GM19324 (cell line): Measurements from ENCODE around the gene BRF1.

Source experiments
- ATAC-seq: cut with Tn5 transposase; IDR thresholded peaks from one replicate; pipeline ENCODE4 v1.9.1; 2021; ENCODE audit warnings: mild to moderate bottlenecking, moderate library complexity; ENCODE audit not compliant: unreplicated experiment, low FRiP score

BRF1 gene

GRCh38 chr14:105247026-105247425, 53.8 kb downstream of the BRF1 start:
- no peak for ATAC-seq

- ATAC-seq: no peak
Measured at GRCh38 chr14:105244334-105244733, 56.5 kb downstream of the BRF1 start.

DNA sequence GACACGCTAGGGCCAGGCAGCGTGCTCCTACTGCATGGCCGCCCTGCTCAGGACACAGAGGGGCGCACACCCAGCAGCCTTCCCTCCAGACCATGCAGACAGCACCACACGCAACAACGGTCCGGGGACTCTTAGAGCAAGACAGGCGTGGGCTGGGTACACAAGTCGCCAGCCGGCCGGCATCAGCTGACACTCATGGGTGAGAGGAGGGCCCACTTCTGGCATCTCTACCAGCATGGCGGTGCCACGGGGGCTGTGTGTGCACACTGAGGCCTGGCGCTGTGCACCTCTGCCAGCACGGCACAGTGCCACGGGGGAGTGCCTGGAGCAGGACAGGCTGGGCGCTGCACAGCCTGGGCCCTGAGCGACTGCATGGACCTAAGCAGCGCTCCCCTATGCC, 59.2 kb downstream of the BRF1 start:
- ATAC-seq: no peak

- no peak for ATAC-seq
Measured at GRCh38 chr14:105240811-105241576, 59.8 kb downstream of the BRF1 start.

DNA sequence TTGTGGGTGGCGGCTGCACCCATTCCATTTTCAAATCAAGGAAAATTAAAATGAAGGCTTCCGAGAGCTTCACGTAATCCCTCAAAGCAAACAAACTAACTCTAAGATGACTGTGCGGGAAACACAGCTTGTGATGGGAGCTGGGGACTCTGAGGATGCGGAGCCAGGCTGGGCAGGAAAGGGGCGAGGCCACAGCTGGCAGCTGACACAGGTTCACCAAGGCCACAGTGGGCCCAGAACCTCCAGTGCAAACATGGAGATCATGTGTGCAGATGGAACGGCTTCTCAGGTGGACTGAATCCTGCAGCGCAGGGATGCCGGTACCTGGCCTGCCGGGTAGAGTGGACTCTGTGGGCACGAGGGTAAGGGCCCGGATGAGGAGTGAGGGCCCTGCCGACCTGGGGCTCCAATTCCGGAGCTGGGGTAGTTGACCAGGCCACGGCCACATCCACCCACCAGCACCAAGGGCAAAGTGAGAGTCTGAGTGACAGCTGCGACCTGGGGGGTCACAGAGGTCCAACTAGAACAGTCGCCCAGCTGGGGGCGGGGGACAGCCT, 71.6 kb downstream of the BRF1 start:
- no peak for ATAC-seq

DNA sequence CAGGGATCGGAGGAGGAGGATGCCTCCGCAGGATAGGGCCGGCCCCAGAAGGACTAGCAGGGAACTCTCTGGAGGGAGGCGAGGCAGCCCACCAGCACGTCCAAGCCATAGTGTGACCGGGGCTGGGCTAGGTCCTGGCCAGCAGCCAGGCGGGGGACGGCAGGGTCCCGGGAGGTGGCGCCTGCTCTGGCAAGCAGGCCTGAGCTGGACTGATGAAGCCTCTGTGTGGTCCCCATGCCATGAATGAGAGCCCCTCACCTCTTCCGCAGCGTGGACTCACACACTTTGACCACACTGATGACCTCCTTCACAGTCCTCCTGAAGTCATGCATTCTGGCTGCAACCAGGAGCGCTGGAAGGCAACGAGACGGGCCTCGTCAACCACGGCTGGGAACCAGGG, 72.2 kb downstream of the BRF1 start:
- ATAC-seq: no peak

DNA sequence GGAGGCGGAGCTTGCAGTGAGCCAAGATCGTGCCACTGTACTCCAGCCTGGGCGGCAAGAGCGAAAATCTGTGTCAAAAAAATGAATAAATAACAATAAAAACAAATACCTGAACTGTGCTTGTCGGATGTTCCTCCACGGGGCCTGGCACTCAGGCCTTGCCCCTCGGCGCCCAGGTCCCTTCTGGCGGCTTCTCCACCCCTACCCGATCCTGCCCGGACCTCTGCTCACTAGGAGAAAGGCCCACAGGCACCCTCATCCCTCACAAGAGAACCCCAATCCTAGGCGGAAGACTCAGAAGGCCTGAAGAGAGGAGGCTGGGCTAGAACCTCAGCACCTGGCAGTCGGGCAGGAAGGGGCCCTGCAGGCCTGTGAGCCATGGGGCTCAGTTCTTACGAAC, 73.5 kb downstream of the BRF1 start:
- ATAC-seq: no peak

DNA sequence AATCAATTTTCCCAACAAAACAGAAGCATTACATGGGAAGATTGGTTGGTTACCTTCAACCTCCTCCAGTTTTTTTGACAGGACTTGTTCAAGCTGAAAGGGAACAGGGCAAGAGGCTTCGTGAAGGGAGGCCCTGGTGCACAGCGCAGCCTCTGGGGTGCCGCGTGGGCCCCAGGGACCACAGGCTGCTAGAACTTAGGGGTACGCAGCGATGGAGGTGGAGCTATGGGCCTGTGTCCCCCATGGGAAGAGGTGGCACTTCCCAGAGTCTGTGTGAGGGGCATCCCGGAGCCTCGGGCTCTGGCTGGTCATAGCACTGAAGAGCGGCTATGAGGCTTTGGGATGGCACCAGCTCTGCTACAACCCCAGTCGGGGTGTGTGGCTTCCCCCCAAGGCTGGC, 74.6 kb downstream of the BRF1 start:
- ATAC-seq: no peak

DNA sequence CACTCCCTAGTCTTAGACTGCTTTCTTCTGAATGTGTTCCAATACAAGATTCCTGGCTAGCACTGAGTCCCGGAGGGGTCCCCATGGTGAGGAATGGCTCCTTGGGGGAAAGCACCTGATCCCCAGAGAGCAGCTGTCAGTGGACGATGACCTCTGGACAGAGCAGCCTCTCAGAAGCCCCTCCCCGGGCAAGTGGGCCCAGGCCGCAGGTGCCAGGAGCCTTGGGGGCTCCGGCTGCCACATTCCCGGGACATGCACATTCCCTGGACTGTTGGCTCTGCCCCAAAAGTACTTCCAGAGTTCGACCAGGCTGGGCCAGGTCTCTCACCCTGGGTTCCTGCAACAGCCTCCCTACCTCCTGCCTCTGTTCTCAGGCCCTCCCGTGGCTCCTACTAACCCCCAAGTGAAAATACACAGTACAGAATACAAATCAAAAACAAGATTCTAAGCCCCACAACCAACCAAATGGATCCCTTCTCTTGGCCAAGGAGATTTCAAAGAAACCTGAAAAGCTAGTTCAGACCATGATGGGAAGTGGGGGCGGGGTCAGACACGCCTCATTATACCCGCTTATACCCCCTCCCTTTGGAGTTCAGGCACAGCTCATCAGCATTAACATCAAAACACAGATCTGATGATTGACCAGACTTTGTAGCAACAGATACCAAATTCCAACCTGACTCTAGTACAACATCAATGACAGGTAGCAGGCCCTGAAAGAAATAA, 75.8 kb downstream of the BRF1 start:
- ATAC-seq: no peak

DNA sequence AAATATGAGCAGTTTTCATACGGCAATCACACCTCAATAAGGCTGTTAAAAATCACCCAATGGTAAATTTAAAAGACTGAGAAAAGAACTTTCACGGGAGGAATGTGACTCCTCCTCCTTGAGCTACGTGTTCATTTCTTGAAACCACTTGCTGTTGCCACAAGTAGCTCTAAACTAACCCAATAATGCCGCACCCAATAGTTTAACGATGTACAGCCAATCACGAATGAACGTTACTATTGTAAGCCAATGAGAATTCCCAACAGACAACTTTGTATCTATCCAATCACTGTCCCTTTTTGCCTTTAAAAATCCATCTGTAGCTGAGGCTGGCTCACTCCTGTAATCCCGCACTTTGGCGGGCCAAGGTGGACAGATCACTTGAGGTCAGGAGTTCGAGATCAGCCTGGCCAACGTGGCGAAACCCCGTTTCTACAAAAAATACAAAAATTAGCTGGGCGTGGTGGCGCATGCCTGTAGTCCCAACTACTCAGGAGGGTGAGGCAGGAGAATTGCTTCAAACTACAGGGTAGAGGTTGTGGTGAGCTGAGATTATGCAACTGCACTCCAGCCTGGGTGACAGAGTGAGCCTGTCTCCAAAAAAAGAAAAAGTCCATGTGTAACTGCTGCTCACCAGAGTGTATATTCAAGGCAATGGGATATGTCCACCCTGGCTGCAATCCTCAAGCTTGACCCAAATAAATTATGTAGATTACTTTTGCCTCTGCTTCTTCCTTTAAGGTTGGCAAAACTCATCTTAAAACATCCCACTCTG, 76.8 kb downstream of the BRF1 start:
- no peak for ATAC-seq

DNA sequence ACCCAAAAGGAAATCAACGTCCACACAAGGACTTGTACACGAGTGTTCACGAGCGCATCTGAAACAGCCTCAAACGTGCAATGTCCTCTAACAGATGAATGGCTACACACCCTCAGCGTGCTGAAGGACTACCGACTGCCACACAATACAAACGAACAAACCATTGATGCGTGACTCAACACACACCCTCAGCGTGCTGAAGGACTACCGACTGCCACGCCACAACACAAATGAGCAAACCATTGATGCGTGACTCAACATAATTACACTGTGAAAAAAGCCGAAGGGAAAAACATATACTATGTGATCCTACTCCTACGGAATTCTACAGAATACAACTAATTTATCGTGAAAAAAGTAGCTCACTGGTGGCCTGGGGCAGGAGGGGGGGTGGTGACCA, 77.5 kb downstream of the BRF1 start:
- ATAC-seq: no peak

GRCh38 chr14:105221598-105222178, 79.1 kb downstream of the BRF1 start:
- no peak for ATAC-seq

GRCh38 chr14:105220699-105221597, 79.9 kb downstream of the BRF1 start:
- ATAC-seq: no peak

DNA sequence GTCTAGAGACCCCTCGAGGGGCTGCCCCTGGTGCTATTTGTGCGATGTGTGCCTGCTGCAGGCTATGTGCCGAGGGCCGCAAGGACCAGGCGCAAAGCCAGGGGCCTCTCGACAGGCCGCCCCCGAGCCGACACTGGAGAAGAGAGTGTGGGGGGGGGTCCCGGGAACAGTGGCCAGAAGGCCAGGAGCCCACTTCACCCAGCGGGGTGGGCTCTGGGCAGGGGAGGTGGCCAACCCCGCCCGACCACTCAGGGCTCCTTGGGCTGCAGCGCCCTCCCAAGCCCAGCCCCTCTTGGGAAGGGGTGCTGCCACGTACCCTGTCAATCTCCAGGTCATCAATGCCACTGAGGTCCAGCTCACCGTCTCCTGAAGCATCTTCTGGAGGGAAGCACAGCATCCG, 81.0 kb downstream of the BRF1 start:
- no peak for ATAC-seq

DNA sequence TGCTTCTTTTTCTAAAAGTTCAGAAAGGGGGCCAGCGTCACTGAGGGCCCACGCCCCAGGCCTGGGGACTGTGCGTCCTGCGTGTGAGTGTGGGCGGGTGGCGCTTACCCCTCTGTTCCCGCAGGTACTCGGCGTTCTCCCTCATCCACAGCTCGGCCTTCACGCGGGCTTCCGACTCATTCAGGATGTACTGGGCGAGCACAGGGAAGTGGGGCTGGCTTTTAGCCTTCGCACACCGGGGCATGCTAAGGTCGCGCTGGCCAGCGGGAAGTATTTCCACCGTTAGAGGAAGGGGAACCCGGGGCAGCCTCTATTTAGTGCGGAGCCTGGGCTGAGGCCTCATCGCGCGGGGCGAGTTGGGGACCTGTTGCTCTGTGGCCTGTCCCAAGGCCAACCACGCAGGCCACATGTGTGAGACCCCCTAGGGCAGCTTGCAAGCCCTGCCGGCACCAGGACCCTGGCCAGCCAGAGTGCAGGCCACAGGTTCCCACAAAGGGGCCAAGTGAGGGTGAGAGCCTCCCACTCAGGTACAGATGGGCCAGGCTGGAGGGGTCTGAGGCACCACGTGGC, 81.7 kb downstream of the BRF1 start:
- no peak for ATAC-seq

DNA sequence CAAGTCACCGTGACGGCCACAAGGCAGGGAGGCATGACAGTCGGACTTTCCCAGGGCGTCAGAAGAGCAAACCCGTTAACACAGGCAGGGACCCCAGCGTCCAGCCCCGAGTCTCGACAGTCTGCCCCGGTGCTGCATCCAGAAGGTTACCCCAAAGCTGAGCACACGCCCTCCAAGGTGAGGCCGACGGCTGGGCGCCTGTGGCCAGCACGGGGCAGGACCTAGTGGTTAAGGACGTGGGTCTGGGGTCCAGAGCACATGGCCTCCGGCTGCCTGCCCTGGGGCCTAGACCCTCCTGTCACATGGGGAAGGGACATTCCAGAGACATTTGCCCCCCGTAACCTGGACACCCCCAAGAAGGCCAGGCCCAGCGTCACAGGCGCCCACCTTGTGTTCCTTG, 82.2 kb downstream of the BRF1 start:
- no peak for ATAC-seq

DNA sequence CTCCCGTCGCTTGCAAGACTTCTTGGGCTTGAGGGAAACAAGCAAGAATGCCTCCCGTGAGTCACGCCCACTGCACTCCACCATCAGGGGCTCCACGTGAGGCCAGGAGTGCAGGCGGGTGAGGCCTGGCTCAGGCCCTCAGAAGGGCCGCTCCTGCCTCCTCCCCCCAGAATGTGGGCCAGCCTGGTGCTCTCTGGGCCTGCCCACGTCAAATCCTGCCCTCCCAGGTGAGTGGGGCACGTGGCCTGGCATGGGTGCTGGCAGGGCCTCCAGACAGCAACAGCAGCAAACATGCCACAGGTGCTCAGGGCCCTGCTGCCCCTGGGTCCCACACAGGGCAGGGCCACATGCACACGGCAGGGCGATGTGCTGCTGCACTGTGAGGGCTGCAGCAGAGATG, 83.0 kb downstream of the BRF1 start:
- no peak for ATAC-seq

- no peak for ATAC-seq
Measured at GRCh38 chr14:105216490-105217247, 84.1 kb downstream of the BRF1 start.

DNA sequence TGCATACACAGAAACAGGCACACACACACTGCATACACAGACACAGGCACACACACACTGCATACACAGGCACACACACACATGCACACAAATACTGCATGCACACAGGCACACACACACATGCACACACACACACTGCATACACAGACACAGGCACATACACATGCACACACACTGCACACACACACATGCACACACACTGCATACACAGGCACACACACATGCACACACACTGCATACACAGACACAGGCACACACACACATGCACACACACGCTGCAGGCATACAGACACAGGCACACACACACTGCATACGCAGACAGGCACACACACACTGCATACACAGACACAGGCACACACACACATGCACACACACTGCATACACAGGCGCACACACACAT, 85.2 kb downstream of the BRF1 start:
- no peak for ATAC-seq
